Immature natural killer cell (primary cell): Measurements from ENCODE around the gene BACE2. TPM values are rescaled to one million over a fixed set of nuclear protein-coding genes. Genes with fewer than 3 reads are reported as not detected.
"Not testable (repeated sequence)": the region's sequence is repeated elsewhere in the genome, so short reads cannot be mapped to it uniquely, and the experiment has no call there.

ENCODE experiments used
- DNase-seq, 3 donors: peaks; one replicate each; pipeline ENCODE4 v3.0.0; 2022; ENCODE audit warnings: mixed read lengths in 1 of 3
- H3K27ac Mint-ChIP-seq, 6 donors: one replicate each; pipeline ENCODE4 v1.8.0; 2020; ENCODE audit warnings: mixed read lengths in 6 of 6, mild to moderate bottlenecking in 5 of 6, inconsistent platforms in 4 of 6, moderate library complexity in 3 of 6
- H3K27me3 Mint-ChIP-seq, 3 donors: one replicate each; pipeline ENCODE4 v1.8.0; 2020 to 2021; ENCODE audit warnings: low read depth in 3 of 3, mild to moderate bottlenecking in 3 of 3, mixed read lengths in 3 of 3, moderate library complexity in 3 of 3, inconsistent platforms in 1 of 3
- H3K36me3 Mint-ChIP-seq, 3 donors: one replicate each; pipeline ENCODE4 v1.8.0; 2020; ENCODE audit warnings: mixed read lengths in 3 of 3, inconsistent platforms in 2 of 3, mild to moderate bottlenecking in 2 of 3
- H3K4me1 Mint-ChIP-seq, 2 donors: one replicate each; pipeline ENCODE4 v1.8.0; 2020; ENCODE audit warnings: inconsistent platforms in 2 of 2, mild to moderate bottlenecking in 2 of 2, mixed read lengths in 2 of 2, moderate library complexity in 1 of 2
- H3K4me3 Mint-ChIP-seq, 5 donors: one replicate each; pipeline ENCODE4 v1.8.0; 2020; ENCODE audit warnings: mild to moderate bottlenecking in 5 of 5, mixed read lengths in 5 of 5, inconsistent platforms in 3 of 5, moderate library complexity in 3 of 5
- H3K9me3 Mint-ChIP-seq, 6 donors: one replicate each; pipeline ENCODE4 v1.8.0; 2020; ENCODE audit warnings: mild to moderate bottlenecking in 6 of 6, mixed read lengths in 6 of 6, inconsistent platforms in 4 of 6, moderate library complexity in 3 of 6
- polyA plus RNA-seq, 3 donors: library from polyadenylated mRNA; unstranded; fragments of 300-500 nt; fragmentation: Illumina TruSeq; gene quantifications; one replicate each; pipeline ENCODE4 v1.2.3, GENCODE V29; 2021

The BACE2 gene
- polyA plus RNA-seq, 3 donors from 2014 or later: 0.82 to 2.1 TPM; not detected in 1

DNA sequence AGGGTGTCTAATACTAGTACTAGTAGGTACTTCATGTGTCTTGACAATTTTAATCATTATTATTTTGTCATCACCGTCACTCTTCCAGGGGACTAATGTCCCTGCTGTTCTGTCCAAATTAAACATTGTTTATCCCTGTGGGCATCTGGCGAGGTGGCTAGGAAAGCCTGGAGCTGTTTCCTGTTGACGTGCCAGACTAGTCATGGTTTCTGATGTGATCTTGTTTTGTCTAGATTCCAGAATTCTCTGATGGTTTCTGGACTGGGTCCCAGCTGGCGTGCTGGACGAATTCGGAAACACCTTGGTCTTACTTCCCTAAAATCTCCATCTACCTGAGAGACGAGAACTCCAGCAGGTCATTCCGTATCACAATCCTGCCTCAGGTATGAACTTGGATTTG is 82.6 kb downstream of the BACE2 start:
- Mint-ChIP-seq H3K36me3 (no peaks in the 10 kb centered on the region), H3K4me3 (no peak overlapping the region), H3K27me3 (peaks cover 3 to 5% (median 5%) of the 10 kb centered on the region in 3 donors), H3K9me3 (peaks cover 0 to 4% (median 1%) of the 10 kb centered on the region in 6 donors), H3K27ac (no peak overlapping the region), H3K4me1 (no peaks in the 10 kb centered on the region)
- no peak for DNase-seq

DNA sequence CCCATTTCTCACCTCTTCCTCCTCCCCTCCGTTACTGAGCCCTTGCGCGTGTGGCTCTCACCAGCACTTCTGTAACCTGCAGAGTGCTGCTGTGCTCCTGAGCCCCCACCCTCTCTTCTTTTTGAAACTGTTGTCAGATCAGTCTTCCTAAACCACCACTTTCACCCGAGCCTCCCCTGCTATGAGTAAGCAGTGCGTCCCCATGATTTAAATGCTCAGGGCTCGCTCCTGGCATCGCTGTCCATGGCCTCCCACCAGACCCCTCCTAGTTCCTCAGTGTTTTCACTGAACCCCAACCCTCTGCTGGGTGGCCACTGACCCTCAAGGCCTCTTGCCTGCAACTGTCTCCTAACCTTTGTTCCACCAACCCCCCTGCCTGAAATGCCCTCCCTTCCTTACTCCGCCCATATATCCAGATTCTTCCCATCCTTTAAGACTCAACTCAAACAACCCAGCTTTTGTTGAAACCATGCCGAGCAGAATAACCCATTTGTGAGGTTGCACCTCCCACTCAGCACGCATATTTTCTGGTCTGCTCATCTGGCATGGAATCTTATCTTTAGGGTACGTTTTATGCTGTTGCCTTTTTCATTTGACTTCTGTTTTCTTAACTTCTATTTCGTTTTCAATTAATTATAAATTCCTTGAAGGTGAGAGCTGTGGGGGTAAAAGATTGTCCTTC is 84.1 kb downstream of the BACE2 start:
- no peaks in the 10 kb centered on the region for H3K36me3 Mint-ChIP-seq
- H3K9me3 Mint-ChIP-seq: peaks cover 0 to 4% (median 1%) of the 10 kb centered on the region in 6 donors
- no peak for DNase-seq
- H3K27ac Mint-ChIP-seq: no peak overlapping the region
- no peaks in the 10 kb centered on the region for H3K4me1 Mint-ChIP-seq
- H3K27me3 Mint-ChIP-seq: peaks cover 3 to 6% (median 5%) of the 10 kb centered on the region in 3 donors
- H3K4me3 Mint-ChIP-seq: no peak overlapping the region

DNA sequence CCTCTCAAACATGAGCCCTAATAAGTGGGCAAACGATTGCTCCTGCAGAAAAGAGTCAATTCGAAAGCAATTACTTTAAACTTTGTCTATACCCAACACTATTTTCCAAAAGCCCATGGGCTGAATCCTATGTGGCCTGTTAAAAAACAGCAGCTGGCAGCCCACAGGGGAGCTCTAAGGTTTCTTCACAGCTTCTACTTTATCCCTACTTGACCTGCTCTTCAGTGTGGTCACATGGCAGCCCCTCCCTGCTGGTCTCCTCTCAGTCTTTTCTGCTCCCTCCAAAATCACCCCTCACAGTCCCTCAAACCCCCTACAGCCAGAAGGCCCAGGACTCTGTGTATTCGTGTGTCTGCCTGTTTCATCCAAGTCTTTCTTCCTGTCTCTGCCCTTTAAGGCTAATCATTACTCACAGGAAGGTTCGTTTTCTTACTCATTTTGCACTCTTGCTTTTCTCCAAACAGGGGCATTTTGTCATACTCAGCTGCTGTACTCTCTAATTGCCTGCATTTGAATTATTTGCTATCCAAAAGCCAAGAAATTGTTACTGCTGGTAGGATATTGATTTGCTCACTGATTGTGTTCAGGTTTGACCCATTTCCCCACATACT is 86.2 kb downstream of the BACE2 start:
- H3K4me3 Mint-ChIP-seq: no peak overlapping the region
- H3K27me3 Mint-ChIP-seq: peaks cover 3 to 8% (median 6%) of the 10 kb centered on the region in 3 donors
- no peak for DNase-seq
- peaks cover 0 to 4% (median 1%) of the 10 kb centered on the region in 6 donors for H3K9me3 Mint-ChIP-seq
- no peak overlapping the region for H3K27ac Mint-ChIP-seq
- H3K4me1 Mint-ChIP-seq: no peaks in the 10 kb centered on the region
- no peaks in the 10 kb centered on the region for H3K36me3 Mint-ChIP-seq

DNA sequence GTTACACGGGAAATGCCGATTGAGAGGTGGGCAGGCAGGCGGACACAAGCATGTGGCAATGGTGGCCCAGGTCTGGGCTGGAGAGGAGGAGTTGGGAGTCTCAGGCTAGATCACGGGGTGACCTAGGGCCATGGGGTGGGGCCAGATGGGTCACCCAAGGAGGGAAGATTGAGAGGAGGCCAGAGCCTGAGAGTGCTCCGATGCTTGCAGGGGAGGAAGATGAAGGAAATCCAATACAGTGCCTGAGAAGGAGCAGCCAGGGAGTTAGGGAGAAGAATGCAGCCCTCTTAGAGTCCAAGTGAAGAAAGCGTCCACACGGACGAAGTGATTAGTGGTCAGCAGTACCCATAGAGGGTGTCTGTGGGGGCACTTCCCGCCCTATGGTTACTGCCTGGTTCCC is 87.2 kb downstream of the BACE2 start:
- Mint-ChIP-seq H3K27ac (no peak overlapping the region), H3K4me1 (no peaks in the 10 kb centered on the region), H3K27me3 (peaks cover 3 to 8% (median 6%) of the 10 kb centered on the region in 3 donors), H3K4me3 (no peak overlapping the region), H3K36me3 (no peaks in the 10 kb centered on the region), H3K9me3 (peaks cover 0 to 4% (median 1%) of the 10 kb centered on the region in 6 donors)
- DNase-seq: no peak

DNA sequence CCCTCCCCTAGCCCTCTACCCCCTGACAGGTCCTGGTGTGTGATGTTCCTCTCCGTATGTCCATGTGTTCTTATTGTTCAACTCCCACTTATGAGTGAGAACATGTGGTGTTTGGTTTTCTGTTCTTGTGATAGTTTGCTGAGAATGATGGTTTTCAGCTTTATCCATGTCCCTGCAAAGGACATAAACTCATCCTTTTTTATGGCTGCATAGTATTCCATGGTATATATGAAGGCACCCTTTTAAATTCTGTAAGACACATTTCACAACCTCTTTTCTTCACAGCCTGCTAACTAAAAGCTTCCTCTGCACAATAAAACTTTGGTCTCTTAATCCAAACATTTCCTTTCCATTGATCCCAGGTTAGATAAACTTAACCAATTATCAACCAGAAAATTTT is 88.3 kb downstream of the BACE2 start:
- H3K9me3 Mint-ChIP-seq, H3K27ac Mint-ChIP-seq, H3K27me3 Mint-ChIP-seq, H3K4me1 Mint-ChIP-seq, H3K4me3 Mint-ChIP-seq, H3K36me3 Mint-ChIP-seq, DNase-seq: not testable (repeated sequence)

DNA sequence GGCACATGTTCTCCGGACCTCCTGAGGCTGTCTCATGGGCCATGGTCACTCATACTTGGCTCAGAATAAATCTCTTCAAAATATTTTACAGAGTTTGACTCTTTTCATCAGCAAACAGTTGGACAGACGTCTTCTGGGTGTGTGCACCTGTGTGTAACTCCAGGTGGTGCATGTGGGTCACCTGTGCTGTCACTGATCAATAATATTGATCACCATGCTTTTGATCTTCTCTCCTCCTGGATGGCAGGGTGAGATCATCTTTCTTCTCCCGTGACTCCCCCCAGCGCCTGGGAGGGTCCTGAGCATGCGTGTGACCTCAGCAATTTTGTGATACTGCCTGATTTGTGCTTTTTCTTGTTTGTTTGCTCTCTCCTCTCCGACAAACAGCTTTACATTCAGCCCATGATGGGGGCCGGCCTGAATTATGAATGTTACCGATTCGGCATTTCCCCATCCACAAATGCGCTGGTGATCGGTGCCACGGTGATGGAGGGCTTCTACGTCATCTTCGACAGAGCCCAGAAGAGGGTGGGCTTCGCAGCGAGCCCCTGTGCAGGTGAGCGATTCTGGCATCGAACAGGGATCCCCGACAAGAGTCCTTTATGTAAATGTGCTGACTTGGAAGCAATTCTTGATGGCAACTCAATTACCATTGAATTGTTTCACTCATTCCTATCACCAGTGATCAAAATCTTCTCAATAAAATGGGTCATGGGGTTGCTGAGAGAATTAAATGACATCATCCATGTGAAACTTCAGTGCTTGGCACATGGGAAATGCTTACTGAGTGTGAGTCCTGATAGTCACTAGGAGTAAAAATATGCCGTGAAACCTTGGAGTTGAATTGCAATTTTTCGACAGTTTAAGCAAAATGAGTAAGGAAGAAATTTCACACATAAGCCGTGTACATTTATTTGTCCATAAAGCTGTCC is 89.1 kb downstream of the BACE2 start:
- no peak for DNase-seq
- H3K27ac Mint-ChIP-seq: no peak overlapping the region
- peaks cover 3 to 8% (median 4%) of the 10 kb centered on the region in 3 donors for H3K27me3 Mint-ChIP-seq
- H3K9me3 Mint-ChIP-seq: peaks cover 0 to 4% (median 1%) of the 10 kb centered on the region in 6 donors
- H3K4me1 Mint-ChIP-seq: no peaks in the 10 kb centered on the region
- H3K4me3 Mint-ChIP-seq: no peak overlapping the region
- H3K36me3 Mint-ChIP-seq: no peaks in the 10 kb centered on the region

DNA sequence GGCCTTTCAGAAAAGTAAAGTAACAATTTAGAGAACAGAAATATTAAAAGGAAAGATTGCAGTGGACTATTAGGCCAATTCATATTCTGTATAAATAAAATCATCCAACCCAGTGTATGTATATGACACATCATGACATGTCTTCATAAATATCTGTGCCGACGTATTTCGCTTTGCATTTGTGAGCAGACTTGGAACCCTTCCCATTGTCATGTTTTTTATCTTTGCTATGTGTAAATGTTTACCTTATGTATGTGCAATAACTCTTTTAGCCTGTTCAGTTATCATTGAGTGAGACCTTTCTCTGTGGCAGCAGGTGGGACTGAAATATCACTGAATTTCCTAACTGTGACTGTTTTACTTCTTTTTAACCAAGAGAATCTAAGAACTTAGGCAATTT is 90.7 kb downstream of the BACE2 start:
- no peaks in the 10 kb centered on the region for H3K4me1 Mint-ChIP-seq
- H3K36me3 Mint-ChIP-seq: no peaks in the 10 kb centered on the region
- H3K27me3 Mint-ChIP-seq: peaks cover 3 to 8% (median 4%) of the 10 kb centered on the region in 3 donors
- no peak overlapping the region for H3K4me3 Mint-ChIP-seq
- DNase-seq: no peak
- peaks cover 0 to 4% (median 1%) of the 10 kb centered on the region in 6 donors for H3K9me3 Mint-ChIP-seq
- H3K27ac Mint-ChIP-seq: no peak overlapping the region

DNA sequence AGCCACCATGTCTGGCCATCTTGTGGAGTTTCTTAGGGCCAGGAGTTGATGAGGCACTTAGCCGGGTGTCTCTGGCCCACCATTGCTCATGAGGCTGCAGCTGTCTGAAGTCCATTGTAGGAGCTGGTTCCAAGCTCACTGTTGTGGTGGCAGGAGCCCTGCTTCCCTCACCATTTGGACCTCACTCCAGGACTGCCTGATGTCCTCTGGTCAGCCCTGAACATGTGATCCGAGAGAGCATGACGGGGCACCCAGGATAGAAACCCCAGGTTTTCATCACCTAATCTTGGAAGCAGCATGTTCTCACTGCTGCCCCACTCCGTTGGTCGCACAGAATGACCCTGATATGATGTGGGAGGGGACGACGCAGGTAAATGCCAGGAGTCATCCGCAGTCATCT is 92.5 kb downstream of the BACE2 start:
- Mint-ChIP-seq H3K4me3 (no peak overlapping the region), H3K27me3 (peaks cover 0 to 10% (median 4%) of the 10 kb centered on the region in 3 donors), H3K4me1 (no peaks in the 10 kb centered on the region), H3K27ac (no peak overlapping the region), H3K9me3 (peaks cover 0 to 2% (median 0%) of the 10 kb centered on the region in 6 donors), H3K36me3 (no peaks in the 10 kb centered on the region)
- DNase-seq: no peak

DNA sequence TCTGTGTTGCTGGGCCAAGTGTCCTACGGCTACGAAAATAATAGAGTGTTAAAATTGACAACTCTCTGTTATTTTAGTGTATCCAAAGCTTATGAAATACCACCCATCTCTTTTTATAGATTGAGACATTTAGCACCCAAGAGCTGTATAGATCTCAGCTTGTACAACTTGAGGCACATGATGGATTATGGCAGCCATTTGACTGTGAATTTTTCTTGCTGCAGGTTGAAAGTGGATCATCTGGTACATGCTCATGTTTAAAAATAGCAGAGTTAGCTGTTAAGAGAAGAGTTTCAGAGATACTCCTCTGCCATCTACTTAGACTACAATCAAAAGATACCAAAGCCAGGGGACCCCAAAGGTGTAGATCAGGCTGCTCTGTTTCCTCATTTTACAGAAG is 99.4 kb downstream of the BACE2 start:
- peaks cover 0 to 2% (median 0%) of the 10 kb centered on the region in 3 donors for H3K36me3 Mint-ChIP-seq
- DNase-seq: no peak
- H3K27me3 Mint-ChIP-seq: peaks cover 0 to 7% (median 0%) of the 10 kb centered on the region in 3 donors

DNA sequence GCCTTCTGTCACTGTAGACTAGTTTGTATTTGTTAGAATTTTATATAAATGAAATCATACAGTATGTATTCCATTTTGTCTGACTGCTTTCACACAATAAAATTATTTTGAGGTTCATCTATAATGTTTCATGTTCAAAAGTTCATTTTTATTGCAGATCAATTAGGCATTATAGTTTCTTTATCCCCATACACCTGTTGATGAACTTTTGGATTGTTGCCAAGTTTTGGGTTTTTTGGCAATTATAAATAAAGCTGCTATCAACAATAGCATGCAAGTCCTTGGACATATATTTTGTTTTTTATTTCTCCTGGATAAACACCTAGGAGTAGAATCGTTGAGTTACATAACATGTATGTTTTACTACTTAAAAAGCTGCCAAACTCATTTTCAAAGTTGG is 101.6 kb downstream of the BACE2 start:
- DNase-seq: no peak
- Mint-ChIP-seq H3K27me3 (peaks cover 0 to 8% (median 0%) of the 10 kb centered on the region in 3 donors), H3K27ac (no peak overlapping the region), H3K4me3 (no peak overlapping the region), H3K4me1 (no peaks in the 10 kb centered on the region), H3K36me3 (peaks cover 0 to 8% (median 0%) of the 10 kb centered on the region in 3 donors), H3K9me3 (peaks cover 4 to 17% (median 8%) of the 10 kb centered on the region in 6 donors)

More for the DNA sequence above, 99.4 kb downstream of the BACE2 start:
- H3K27ac Mint-ChIP-seq: no peak overlapping the region
- peaks cover 0 to 10% (median 3%) of the 10 kb centered on the region in 6 donors for H3K9me3 Mint-ChIP-seq
- H3K4me1 Mint-ChIP-seq: no peaks in the 10 kb centered on the region
- no peak overlapping the region for H3K4me3 Mint-ChIP-seq

DNA sequence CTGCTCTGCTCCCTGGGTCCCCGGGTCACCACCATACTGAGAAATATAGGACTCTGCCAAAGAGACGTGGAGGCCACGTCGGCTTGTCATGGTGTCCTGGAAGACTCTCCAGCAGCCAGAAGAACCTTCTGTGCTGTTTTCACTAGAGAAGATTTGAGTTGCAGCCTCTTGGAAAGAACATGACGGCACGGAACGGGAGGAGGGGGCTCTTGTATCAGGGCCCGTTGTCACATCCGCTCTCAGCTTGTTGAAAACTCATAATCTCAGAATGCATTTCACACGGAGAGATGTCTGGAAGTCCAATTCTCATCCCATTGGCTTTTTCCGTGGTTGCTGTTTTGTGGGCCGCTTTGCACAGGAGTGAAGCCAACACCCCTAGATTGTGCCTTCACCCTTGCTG is 109.2 kb downstream of the BACE2 start:
- peaks cover 0 to 7% (median 0%) of the 10 kb centered on the region in 3 donors for H3K36me3 Mint-ChIP-seq
- no peak overlapping the region for H3K27ac Mint-ChIP-seq
- no peak overlapping the region for H3K4me3 Mint-ChIP-seq
- DNase-seq: no peak
- no peaks in the 10 kb centered on the region for H3K4me1 Mint-ChIP-seq
- peaks cover 4 to 9% (median 7%) of the 10 kb centered on the region in 6 donors for H3K9me3 Mint-ChIP-seq
- H3K27me3 Mint-ChIP-seq: peaks cover 0 to 26% (median 1%) of the 10 kb centered on the region in 3 donors

DNA sequence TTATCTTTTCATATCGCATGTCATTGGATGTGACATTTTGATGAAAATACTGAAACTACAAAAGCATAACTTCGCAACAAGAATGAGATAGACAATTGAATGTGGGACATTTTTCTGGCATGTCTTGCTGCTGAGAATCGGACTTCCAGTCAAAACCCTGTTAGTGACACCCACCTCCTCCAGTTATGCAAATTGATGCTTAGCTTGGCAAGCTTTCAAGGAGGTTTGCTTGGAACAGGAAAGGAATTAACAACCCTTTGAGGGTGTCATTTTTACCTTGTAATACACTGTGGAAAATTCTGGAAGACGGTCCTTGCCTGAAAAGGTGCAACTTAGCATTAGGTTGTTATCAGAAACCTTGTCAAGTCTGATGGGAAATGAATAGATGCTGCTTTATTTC is 109.9 kb downstream of the BACE2 start:
- Mint-ChIP-seq H3K4me1 (no peaks in the 10 kb centered on the region), H3K27me3 (peaks cover 0 to 20% (median 2%) of the 10 kb centered on the region in 3 donors)
- no peak for DNase-seq

DNA sequence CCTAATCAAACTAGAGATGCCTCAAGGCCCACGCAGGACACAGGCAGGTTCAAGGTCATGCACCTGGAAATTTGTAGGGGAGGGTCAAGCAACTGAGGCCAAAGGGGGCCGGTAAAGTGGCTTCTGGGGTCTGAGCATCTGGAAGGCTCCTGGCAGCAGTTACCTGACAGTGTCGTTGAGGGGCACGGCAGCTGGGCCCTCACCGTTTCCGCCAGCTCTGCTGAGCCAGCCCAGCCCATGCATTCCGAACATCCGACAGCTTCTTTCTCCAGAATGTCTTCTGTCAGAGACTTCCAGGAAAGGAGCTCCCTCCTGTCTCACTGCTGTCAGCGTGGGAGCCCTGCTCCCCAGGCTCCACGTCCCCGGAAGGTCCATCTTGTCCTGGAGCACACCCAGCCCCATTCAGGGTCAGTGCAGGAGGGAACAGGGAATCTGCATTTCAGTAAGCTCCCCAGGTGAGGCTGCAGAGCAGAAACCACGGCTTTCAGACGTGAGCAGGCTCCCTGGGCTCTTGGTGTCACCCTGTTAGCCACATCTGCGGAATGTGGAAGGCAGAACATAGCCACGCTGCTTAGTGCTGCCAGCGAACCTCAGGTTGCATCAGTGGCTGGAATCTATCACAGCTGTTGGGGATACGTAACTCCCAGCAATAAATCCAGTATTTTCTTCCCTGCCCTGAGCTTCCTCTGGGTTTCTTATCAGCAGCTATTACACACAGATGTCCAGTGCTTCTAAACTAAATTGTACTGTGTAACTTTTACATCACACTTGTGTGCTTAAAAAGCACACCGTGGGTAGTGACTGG is 112.4 kb downstream of the BACE2 start:
- Mint-ChIP-seq H3K4me3 (no peak overlapping the region), H3K4me1 (no peaks in the 10 kb centered on the region), H3K27me3 (peaks cover 2 to 12% (median 5%) of the 10 kb centered on the region in 3 donors), H3K27ac (no peak overlapping the region), H3K9me3 (no peaks in the 10 kb centered on the region), H3K36me3 (no peaks in the 10 kb centered on the region)
- no peak for DNase-seq

More for the DNA sequence above, 109.9 kb downstream of the BACE2 start:
- H3K27ac Mint-ChIP-seq: no peak overlapping the region
- H3K4me3 Mint-ChIP-seq: no peak overlapping the region
- peaks cover 0 to 2% (median 0%) of the 10 kb centered on the region in 3 donors for H3K36me3 Mint-ChIP-seq
- peaks cover under 1 to 3% (median 1%) of the 10 kb centered on the region in 6 donors for H3K9me3 Mint-ChIP-seq
